Memory B cell (primary cell): ENCODE measurements around the gene RASSF8.

Experiments
- ATAC-seq: fragments of 150-1000 bp; cut with Tn5 transposase; 2 replicates; pipeline ENCODE4 v1.10.0; 2021; ENCODE audit warnings: low read depth, mild to moderate bottlenecking, moderate library complexity
- DNase-seq, 2 donors: peaks; one replicate each; pipeline ENCODE4 v3.0.0; 2022; ENCODE audit warnings: low spot score in 2 of 2
- H3K27ac Mint-ChIP-seq: one replicate; pipeline ENCODE4 v1.8.0; 2022; ENCODE audit warnings: mild to moderate bottlenecking, moderate library complexity, mixed read lengths
- H3K27me3 Mint-ChIP-seq: one replicate; pipeline ENCODE4 v1.8.0; 2022; ENCODE audit warnings: mixed read lengths
- H3K36me3 Mint-ChIP-seq: one replicate; pipeline ENCODE4 v1.8.0; 2022; ENCODE audit warnings: mild to moderate bottlenecking, mixed read lengths
- H3K4me1 Mint-ChIP-seq: one replicate; pipeline ENCODE4 v1.8.0; 2022; ENCODE audit warnings: mixed read lengths
- H3K4me3 Mint-ChIP-seq: one replicate; pipeline ENCODE4 v1.8.0; 2022; ENCODE audit warnings: mild to moderate bottlenecking, moderate library complexity, mixed read lengths
- H3K9me3 Mint-ChIP-seq: one replicate; pipeline ENCODE4 v1.8.0; 2022; ENCODE audit warnings: mixed read lengths

The RASSF8 gene

GRCh38 chr12:26092346-26093105 lies 134.0 kb downstream of the RASSF8 start:
- ATAC-seq, result no peak
- no peak overlapping the region for H3K4me3 Mint-ChIP-seq

GRCh38 chr12:26095186-26095585 lies 136.7 kb downstream of the RASSF8 start:
- no peaks in the 10 kb centered on the region for H3K27me3 Mint-ChIP-seq
- no peak overlapping the region for H3K27ac Mint-ChIP-seq
- DNase-seq (no peak), ATAC-seq (no peak)
- no peak overlapping the region for H3K4me3 Mint-ChIP-seq
- H3K4me1 Mint-ChIP-seq, result peaks cover 2% of the 10 kb centered on the region
- H3K36me3 Mint-ChIP-seq, result no peaks in the 10 kb centered on the region
- H3K9me3 Mint-ChIP-seq, result no peaks in the 10 kb centered on the region

More at GRCh38 chr12:26092346-26093105, 134.0 kb downstream of the RASSF8 start:
- H3K27ac Mint-ChIP-seq, result no peak overlapping the region
- DNase-seq, result no peak
- H3K4me1 Mint-ChIP-seq, result peaks cover 4% of the 10 kb centered on the region
- H3K27me3 Mint-ChIP-seq, result no peaks in the 10 kb centered on the region
- H3K9me3 Mint-ChIP-seq, result no peaks in the 10 kb centered on the region
- H3K36me3 Mint-ChIP-seq, result no peaks in the 10 kb centered on the region

GRCh38 chr12:26096036-26096435 lies 137.6 kb downstream of the RASSF8 start:
- H3K27ac Mint-ChIP-seq, result no peak overlapping the region
- no peaks in the 10 kb centered on the region for H3K27me3 Mint-ChIP-seq
- H3K9me3 Mint-ChIP-seq, result no peaks in the 10 kb centered on the region
- DNase-seq (no peak), ATAC-seq (no peak)
- H3K4me3 Mint-ChIP-seq, result no peak overlapping the region
- no peaks in the 10 kb centered on the region for H3K36me3 Mint-ChIP-seq
- peaks cover 2% of the 10 kb centered on the region for H3K4me1 Mint-ChIP-seq

- Mint-ChIP-seq H3K27me3 (no peaks in the 10 kb centered on the region), H3K9me3 (no peaks in the 10 kb centered on the region), H3K4me1 (peaks cover 3% of the 10 kb centered on the region), H3K27ac (no peak overlapping the region), H3K4me3 (no peak overlapping the region), H3K36me3 (no peaks in the 10 kb centered on the region)
- peak; percentile 98 for ATAC-seq
- peak; percentile 47 to 70 for DNase-seq
Measured at GRCh38 chr12:26097046-26097878, 138.8 kb downstream of the RASSF8 start.

- no peak for ATAC-seq
- peaks cover 3% of the 10 kb centered on the region for H3K4me1 Mint-ChIP-seq
- H3K27ac Mint-ChIP-seq, result no peak overlapping the region
- DNase-seq, result no peak
- H3K36me3 Mint-ChIP-seq, result no peaks in the 10 kb centered on the region
- no peak overlapping the region for H3K4me3 Mint-ChIP-seq
- H3K9me3 Mint-ChIP-seq, result no peaks in the 10 kb centered on the region
- no peaks in the 10 kb centered on the region for H3K27me3 Mint-ChIP-seq
Measured at GRCh38 chr12:26100666-26101349, 142.3 kb downstream of the RASSF8 start.

GRCh38 chr12:26101350-26101734 lies 142.9 kb downstream of the RASSF8 start:
- H3K9me3 Mint-ChIP-seq, result no peaks in the 10 kb centered on the region
- no peak for ATAC-seq

GRCh38 chr12:26101763-26102162 lies 143.3 kb downstream of the RASSF8 start:
- no peak for ATAC-seq
- peaks cover 3% of the 10 kb centered on the region for H3K4me1 Mint-ChIP-seq
- no peak for DNase-seq
- no peaks in the 10 kb centered on the region for H3K36me3 Mint-ChIP-seq
- no peaks in the 10 kb centered on the region for H3K9me3 Mint-ChIP-seq
- H3K4me3 Mint-ChIP-seq, result no peak overlapping the region
- no peaks in the 10 kb centered on the region for H3K27me3 Mint-ChIP-seq
- no peak overlapping the region for H3K27ac Mint-ChIP-seq

More at GRCh38 chr12:26101350-26101734, 142.9 kb downstream of the RASSF8 start:
- Mint-ChIP-seq H3K4me1 (peaks cover 3% of the 10 kb centered on the region), H3K27me3 (no peaks in the 10 kb centered on the region), H3K4me3 (no peak overlapping the region), H3K27ac (no peak overlapping the region), H3K36me3 (no peaks in the 10 kb centered on the region)
- DNase-seq, result no peak

- H3K4me1 Mint-ChIP-seq, result peaks cover 3% of the 10 kb centered on the region
- DNase-seq (no peak), ATAC-seq (no peak)
- no peaks in the 10 kb centered on the region for H3K36me3 Mint-ChIP-seq
- H3K27ac Mint-ChIP-seq, result no peak overlapping the region
- no peaks in the 10 kb centered on the region for H3K9me3 Mint-ChIP-seq
- H3K27me3 Mint-ChIP-seq, result no peaks in the 10 kb centered on the region
- H3K4me3 Mint-ChIP-seq, result no peak overlapping the region
Measured at GRCh38 chr12:26102953-26103352, 144.5 kb downstream of the RASSF8 start.

- H3K9me3 Mint-ChIP-seq, result no peaks in the 10 kb centered on the region
- ATAC-seq, result no peak
- no peaks in the 10 kb centered on the region for H3K36me3 Mint-ChIP-seq
- H3K27me3 Mint-ChIP-seq, result no peaks in the 10 kb centered on the region
- no peak overlapping the region for H3K4me3 Mint-ChIP-seq
- DNase-seq, result no peak
- peaks cover under 1% of the 10 kb centered on the region for H3K4me1 Mint-ChIP-seq
- H3K27ac Mint-ChIP-seq, result no peak overlapping the region
Measured at GRCh38 chr12:26106347-26106746, 147.9 kb downstream of the RASSF8 start.

- ATAC-seq (no peak), DNase-seq (no peak)
- Mint-ChIP-seq H3K9me3 (no peaks in the 10 kb centered on the region), H3K27me3 (no peaks in the 10 kb centered on the region), H3K4me3 (no peak overlapping the region), H3K36me3 (no peaks in the 10 kb centered on the region), H3K4me1 (peaks cover 8% of the 10 kb centered on the region), H3K27ac (no peak overlapping the region)
Measured at GRCh38 chr12:26108915-26109314, 150.4 kb downstream of the RASSF8 start.

GRCh38 chr12:26109343-26109881 lies 150.9 kb downstream of the RASSF8 start:
- Mint-ChIP-seq H3K4me3 (no peak overlapping the region), H3K36me3 (no peaks in the 10 kb centered on the region), H3K27me3 (no peaks in the 10 kb centered on the region), H3K4me1 (peaks cover 10% of the 10 kb centered on the region), H3K27ac (no peak overlapping the region), H3K9me3 (no peaks in the 10 kb centered on the region)
- ATAC-seq (no peak), DNase-seq (no peak)

GRCh38 chr12:26112232-26112631 lies 153.8 kb downstream of the RASSF8 start:
- no peak for DNase-seq
- H3K4me1 Mint-ChIP-seq, result peaks cover 30% of the 10 kb centered on the region
- no peak for ATAC-seq
- H3K27ac Mint-ChIP-seq, result peak overlapping the region; percentile 98
- H3K36me3 Mint-ChIP-seq, result no peaks in the 10 kb centered on the region
- no peaks in the 10 kb centered on the region for H3K27me3 Mint-ChIP-seq
- H3K9me3 Mint-ChIP-seq, result no peaks in the 10 kb centered on the region
- H3K4me3 Mint-ChIP-seq, result no peak overlapping the region

- Mint-ChIP-seq H3K27me3 (no peaks in the 10 kb centered on the region), H3K4me3 (peak overlapping the region; percentile 93), H3K9me3 (no peaks in the 10 kb centered on the region), H3K4me1 (peaks cover 33% of the 10 kb centered on the region), H3K36me3 (no peaks in the 10 kb centered on the region), H3K27ac (peak overlapping the region; percentile 98)
- ATAC-seq (no peak), DNase-seq (no peak)
Measured at GRCh38 chr12:26112703-26113147, 154.2 kb downstream of the RASSF8 start.

- Mint-ChIP-seq H3K27me3 (no peaks in the 10 kb centered on the region), H3K4me3 (peak overlapping the region; percentile 93), H3K9me3 (no peaks in the 10 kb centered on the region), H3K36me3 (no peaks in the 10 kb centered on the region), H3K4me1 (peaks cover 34% of the 10 kb centered on the region), H3K27ac (peak overlapping the region; percentile 98)
- no peak for ATAC-seq
- DNase-seq, result no peak
Measured at GRCh38 chr12:26113181-26113654, 154.7 kb downstream of the RASSF8 start.
